Endothelial cell of umbilical vein (primary cell): ENCODE data around the gene L3MBTL4. TPM values are rescaled to one million over a fixed set of nuclear protein-coding genes. Genes with fewer than 3 reads are reported as not detected.

Experiments
- BruUV-seq: library from RNA; stranded (reverse); fragments of 400-500 nt; replicated peaks from 2 replicates; lab custom pipeline; 2021; lab: Mats Ljungman, UMichigan
- CTCF ChIA-PET: fragments of 300-600, 350-600 bp; sonication (Branson Sonifier 250); formaldehyde crosslinking; loops from one replicate; lab custom pipeline; 2021; ENCODE audit warnings: antibody characterized with exemption, inconsistent platforms; lab: Charles Lee
- POLR2A ChIA-PET: fragments of 300-600, 350-600 bp; sonication (Branson Sonifier 250); formaldehyde crosslinking; loops from one replicate; lab custom pipeline; 2021; ENCODE audit warnings: antibody characterized with exemption, inconsistent platforms; lab: Charles Lee
- DNase-seq: peaks from one replicate; pipeline ENCODE4 v3.0.0-alpha.2; 2011; ENCODE audit warnings: low read depth, low spot score
- FAIRE-seq: peaks from 2 replicates; lab custom pipeline; 2011; peaks lifted over from hg19 to GRCh38; lab: Jason Lieb, UNC
- H2AFZ ChIP-seq: 2 replicates; pipeline ENCODE4 v1.6.0; 2012; ENCODE audit warnings: low read depth, low read length, control low read depth, inconsistent platforms
- H3K27ac ChIP-seq: 2 replicates; pipeline ENCODE4 v1.5.1; 2011; ENCODE audit warnings: low read depth, mild to moderate bottlenecking, control low read depth, low read length, moderate library complexity; ENCODE audit not compliant: insufficient read depth
- H3K27me3 ChIP-seq, 2 experiments: 2 replicates each; pipeline versions ENCODE4 v1.6.0 to v1.6.1; 2011; ENCODE audit warnings: low read length in 2 of 2, mixed read lengths in 1 of 2; ENCODE audit not compliant: control insufficient read depth in 2 of 2, insufficient read depth in 2 of 2
- H3K36me3 ChIP-seq, 2 experiments: 2 replicates in 1 of 2; 3 replicates in 1 of 2; pipeline ENCODE4 v1.5.1; 2011; ENCODE audit warnings: low read length in 2 of 2, mild to moderate bottlenecking in 1 of 2, moderate library complexity in 1 of 2; ENCODE audit not compliant: control insufficient read depth in 2 of 2, insufficient read depth in 2 of 2; ENCODE audit errors: extremely low read depth in 1 of 2
- H3K4me1 ChIP-seq: 3 replicates; pipeline ENCODE4 v1.5.1; 2011; ENCODE audit warnings: mild to moderate bottlenecking, low read length; ENCODE audit not compliant: control insufficient read depth, insufficient read depth; ENCODE audit errors: extremely low read depth
- H3K4me2 ChIP-seq: 2 replicates; pipeline ENCODE4 v1.6.1; 2011; ENCODE audit warnings: low read length, control low read depth, mixed read lengths; ENCODE audit not compliant: insufficient read depth
- H3K4me3 ChIP-seq, 3 experiments: fragments of 200-600 bp in 1 of 3; sonication (generic), shearing (Covaris generic) in 1 of 3; replicated peaks in 1 of 3; 2 replicates each; pipeline ENCODE4 v1.5.1; 2011 to 2016; ENCODE audit warnings: control low read depth in 3 of 3, low read length in 3 of 3, mild to moderate bottlenecking in 2 of 3, inconsistent platforms in 1 of 3, low read depth in 1 of 3, moderate library complexity in 1 of 3; ENCODE audit not compliant: insufficient read depth in 1 of 3
- H3K79me2 ChIP-seq: 2 replicates; pipeline ENCODE4 v1.6.0; 2012; ENCODE audit warnings: low read length, inconsistent platforms; ENCODE audit not compliant: control insufficient read depth, insufficient read depth
- H3K9ac ChIP-seq: replicated peaks from 2 replicates; pipeline ENCODE3; 2011; ENCODE audit warnings: low read length, control low read depth; ENCODE audit not compliant: insufficient read depth; ENCODE audit errors: extremely low read depth
- H3K9me1 ChIP-seq: replicated peaks from 3 replicates; pipeline ENCODE4 v1.6.0; 2011; ENCODE audit warnings: mild to moderate bottlenecking, low read length; ENCODE audit not compliant: control insufficient read depth, insufficient read depth; ENCODE audit errors: extremely low read depth
- H3K9me3 ChIP-seq: replicated peaks from 2 replicates; pipeline ENCODE4 v1.5.1; 2012; ENCODE audit warnings: low read length, inconsistent platforms; ENCODE audit not compliant: control insufficient read depth, insufficient read depth
- H4K20me1 ChIP-seq: replicated peaks from 2 replicates; pipeline ENCODE3; 2011; ENCODE audit warnings: mild to moderate bottlenecking, low read length; ENCODE audit not compliant: control insufficient read depth, insufficient read depth; ENCODE audit errors: extremely low read depth
- EZH2 ChIP-seq: IDR thresholded peaks from 2 replicates; pipeline ENCODE4 v1.6.1; 2012; ENCODE audit warnings: borderline replicate concordance, low read depth, mild to moderate bottlenecking, moderate library complexity, low read length, inconsistent platforms; ENCODE audit not compliant: severe bottlenecking
- FOS ChIP-seq: IDR thresholded peaks from 2 replicates; pipeline ENCODE4 v1.6.1; 2011; ENCODE audit warnings: mild to moderate bottlenecking, low read length, moderate library complexity, borderline replicate concordance; ENCODE audit not compliant: insufficient read depth
- GATA2 ChIP-seq: IDR thresholded peaks from 2 replicates; pipeline ENCODE4 v1.7.0; 2011; ENCODE audit warnings: low read depth, mild to moderate bottlenecking, moderate library complexity, mixed read lengths, low read length; ENCODE audit not compliant: insufficient read length, insufficient read depth
- JUN ChIP-seq: IDR thresholded peaks from 2 replicates; pipeline ENCODE4 v1.6.1; 2011; ENCODE audit warnings: borderline replicate concordance, low read depth; ENCODE audit not compliant: insufficient read length, insufficient read depth
- MYC ChIP-seq: IDR thresholded peaks from one replicate; pipeline ENCODE4 v1.6.1; 2011; ENCODE audit warnings: mild to moderate bottlenecking, low read depth, low read length
- POLR2A ChIP-seq: IDR thresholded peaks from 2 replicates; pipeline ENCODE4 v1.6.1; 2012; ENCODE audit warnings: low read depth, mild to moderate bottlenecking, control low read depth, low read length
- POLR2AphosphoS5 ChIP-seq: IDR thresholded peaks from 2 replicates; pipeline ENCODE4 v1.6.1; 2012; ENCODE audit warnings: low read depth, mild to moderate bottlenecking, control low read depth, low read length, moderate library complexity; ENCODE audit not compliant: insufficient read depth
- dilution Hi-C: fragments of 300-500 bp; cut with MboI; formaldehyde crosslinking; loops from one replicate; pipeline ENCODE4 v1.15.0; 2019; ENCODE audit warnings: low sequenced_read_pairs; ENCODE audit not compliant: extremely low pct_ligation_motif_present
- intact Hi-C: fragments of 100-400 bp; cut with micrococcal nuclease; formaldehyde crosslinking; loops from one replicate; pipeline ENCODE4 v1.10.0; 2022
- polyA plus RNA-seq, 4 experiments: library from polyadenylated mRNA; depleted of rRNA in 3 of 4; stranded (reverse) in 3 of 4; unstranded in 1 of 4; fragments of >200 nt; gene quantifications; 2 replicates each; pipeline versions ENCODE4 v1.2.1 to v1.2.3, GENCODE V29; 2011 to 2012; ENCODE audit warnings: missing spikeins in 1 of 4
- total RNA-seq: library from RNA; stranded (reverse); gene quantifications from 2 replicates; pipeline ENCODE4 v1.2.3, GENCODE V29; 2021
- TF ChIP-seq, protein P1 (sequence below), 2 donors: IDR thresholded peaks; 1 replicate in 1 of 2; 2 replicates in 1 of 2; pipeline ENCODE4 v1.5.1; 2011; ENCODE audit warnings: low read length in 2 of 2, mild to moderate bottlenecking in 2 of 2, moderate library complexity in 2 of 2, control low read depth in 1 of 2, inconsistent platforms in 1 of 2, low read depth in 1 of 2; ENCODE audit not compliant: insufficient read depth in 1 of 2; ENCODE audit errors: extremely low read depth in 1 of 2
- TF ChIP-seq, protein P2 (sequence below): IDR thresholded peaks from 2 replicates; pipeline ENCODE4 v1.6.1; 2011; ENCODE audit not compliant: insufficient read depth, insufficient read length

Gene L3MBTL4
- total and polyA plus RNA-seq, 2 donors (not counting 3 experiments of a cell fraction or from before 2014, with no cell fraction given): 0.80 TPM; not detected in 1

DNA sequence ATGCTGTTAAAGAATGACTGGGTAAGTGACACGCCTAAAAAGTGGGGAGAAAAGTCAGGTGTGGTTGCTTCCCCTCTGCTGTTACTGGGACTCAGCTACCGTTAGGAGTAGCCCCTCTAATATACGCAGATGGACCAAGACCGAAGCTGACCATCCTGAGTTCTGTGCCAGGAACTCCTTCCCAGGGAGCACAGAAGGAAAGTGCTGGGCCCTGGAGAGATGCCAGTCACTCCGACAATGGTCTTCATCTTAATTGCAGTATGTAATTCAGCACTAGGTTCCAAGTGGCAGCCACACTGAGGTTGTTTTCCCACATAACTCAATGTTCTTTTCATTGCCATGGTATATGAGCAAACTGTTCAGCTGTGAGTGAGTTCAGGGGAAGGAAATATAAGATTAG, 499.8 kb downstream of the L3MBTL4 start:
- intact Hi-C loops: no loop called here
- Histone ChIP-seq H3K27me3 (no peaks in the 10 kb centered on the region), H3K4me3 (no peak overlapping the region), H3K9ac (no peak overlapping the region), H3K36me3 (no peaks in the 10 kb centered on the region), H3K27ac (no peak overlapping the region), H2AFZ (no peak overlapping the region), H3K9me1 (no peaks in the 10 kb centered on the region), H4K20me1 (no peaks in the 10 kb centered on the region), H3K4me1 (no peaks in the 10 kb centered on the region), H3K79me2 (no peaks in the 10 kb centered on the region), H3K4me2 (no peak overlapping the region), H3K9me3 (no peaks in the 10 kb centered on the region)
- POLR2A ChIA-PET: no interaction called here
- dilution Hi-C loops: no loop called here
- CTCF ChIA-PET: interaction anchor here (1.1 kb wide), 1 partner anchor 24 kb away, joined by 4 read pairs; no protein-coding TSS in a partner anchor
- TF ChIP-seq, protein P1, sequence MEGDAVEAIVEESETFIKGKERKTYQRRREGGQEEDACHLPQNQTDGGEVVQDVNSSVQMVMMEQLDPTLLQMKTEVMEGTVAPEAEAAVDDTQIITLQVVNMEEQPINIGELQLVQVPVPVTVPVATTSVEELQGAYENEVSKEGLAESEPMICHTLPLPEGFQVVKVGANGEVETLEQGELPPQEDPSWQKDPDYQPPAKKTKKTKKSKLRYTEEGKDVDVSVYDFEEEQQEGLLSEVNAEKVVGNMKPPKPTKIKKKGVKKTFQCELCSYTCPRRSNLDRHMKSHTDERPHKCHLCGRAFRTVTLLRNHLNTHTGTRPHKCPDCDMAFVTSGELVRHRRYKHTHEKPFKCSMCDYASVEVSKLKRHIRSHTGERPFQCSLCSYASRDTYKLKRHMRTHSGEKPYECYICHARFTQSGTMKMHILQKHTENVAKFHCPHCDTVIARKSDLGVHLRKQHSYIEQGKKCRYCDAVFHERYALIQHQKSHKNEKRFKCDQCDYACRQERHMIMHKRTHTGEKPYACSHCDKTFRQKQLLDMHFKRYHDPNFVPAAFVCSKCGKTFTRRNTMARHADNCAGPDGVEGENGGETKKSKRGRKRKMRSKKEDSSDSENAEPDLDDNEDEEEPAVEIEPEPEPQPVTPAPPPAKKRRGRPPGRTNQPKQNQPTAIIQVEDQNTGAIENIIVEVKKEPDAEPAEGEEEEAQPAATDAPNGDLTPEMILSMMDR (IDR thresholded peaks at IDR 0.05; ENCODE audit: extremely low read depth in 1 of 2, insufficient read depth in 1 of 2, low read depth in 1 of 2, low read length in 2 of 2): no peak
- TF ChIP-seq, protein P2, sequence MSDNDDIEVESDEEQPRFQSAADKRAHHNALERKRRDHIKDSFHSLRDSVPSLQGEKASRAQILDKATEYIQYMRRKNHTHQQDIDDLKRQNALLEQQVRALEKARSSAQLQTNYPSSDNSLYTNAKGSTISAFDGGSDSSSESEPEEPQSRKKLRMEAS: no peak
- no peak for TF ChIP-seq GATA2
- no peak for TF ChIP-seq MYC
- no peak for TF ChIP-seq JUN
- TF ChIP-seq POLR2A: no peak
- TF ChIP-seq FOS: no peak
- no peak for TF ChIP-seq POLR2AphosphoS5
- TF ChIP-seq EZH2: no peak
- DNase-seq (no peak), FAIRE-seq (no peak)
- BruUV-seq: no TSS peak
